ENCODE results near the gene ERBB3. TPM values are rescaled to one million over a fixed set of nuclear protein-coding genes. Genes with fewer than 3 reads are reported as not detected.

Gene ERBB3
- total RNA-seq, 1 donor from 2014 or later = 3.8 TPM

DNA sequence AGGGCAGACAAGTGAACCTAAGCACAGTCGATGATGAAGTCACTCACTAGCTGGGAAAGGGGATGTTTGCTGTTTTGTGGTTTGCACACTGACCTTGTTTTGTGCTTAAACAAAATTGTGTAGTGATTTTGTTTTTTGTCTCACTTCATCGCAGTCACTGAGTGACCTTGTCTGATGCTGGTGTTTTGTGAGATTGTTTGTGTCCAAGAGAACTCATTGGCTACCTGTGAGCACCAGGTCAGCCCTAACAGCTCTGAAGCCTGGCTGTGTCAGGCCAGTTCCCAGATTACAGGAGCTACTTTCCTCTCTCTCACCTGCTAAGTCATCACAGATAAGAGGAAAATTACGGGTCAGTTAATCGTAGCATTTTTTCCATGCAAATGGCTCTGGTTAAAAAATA lies 44.2 kb downstream of the ERBB3 start:
- H2AFZ ChIP-seq (ENCODE audit: low read depth, low read length) = no peak overlapping the region
- no peaks in the 10 kb centered on the region for H4K20me1 ChIP-seq (ENCODE audit: insufficient read depth, low read length)
- FAIRE-seq (no peak), DNase-seq (ENCODE audit: low read depth) (no peak)
- peaks cover 25% of the 10 kb centered on the region for H3K79me2 ChIP-seq (ENCODE audit: insufficient read depth, low read length)
- H3K27ac ChIP-seq (ENCODE audit: low read depth, low read length) = no peak overlapping the region
- TF ChIP-seq, protein P1, sequence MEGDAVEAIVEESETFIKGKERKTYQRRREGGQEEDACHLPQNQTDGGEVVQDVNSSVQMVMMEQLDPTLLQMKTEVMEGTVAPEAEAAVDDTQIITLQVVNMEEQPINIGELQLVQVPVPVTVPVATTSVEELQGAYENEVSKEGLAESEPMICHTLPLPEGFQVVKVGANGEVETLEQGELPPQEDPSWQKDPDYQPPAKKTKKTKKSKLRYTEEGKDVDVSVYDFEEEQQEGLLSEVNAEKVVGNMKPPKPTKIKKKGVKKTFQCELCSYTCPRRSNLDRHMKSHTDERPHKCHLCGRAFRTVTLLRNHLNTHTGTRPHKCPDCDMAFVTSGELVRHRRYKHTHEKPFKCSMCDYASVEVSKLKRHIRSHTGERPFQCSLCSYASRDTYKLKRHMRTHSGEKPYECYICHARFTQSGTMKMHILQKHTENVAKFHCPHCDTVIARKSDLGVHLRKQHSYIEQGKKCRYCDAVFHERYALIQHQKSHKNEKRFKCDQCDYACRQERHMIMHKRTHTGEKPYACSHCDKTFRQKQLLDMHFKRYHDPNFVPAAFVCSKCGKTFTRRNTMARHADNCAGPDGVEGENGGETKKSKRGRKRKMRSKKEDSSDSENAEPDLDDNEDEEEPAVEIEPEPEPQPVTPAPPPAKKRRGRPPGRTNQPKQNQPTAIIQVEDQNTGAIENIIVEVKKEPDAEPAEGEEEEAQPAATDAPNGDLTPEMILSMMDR (IDR thresholded peaks at IDR 0.05; ENCODE audit: insufficient read depth, low read depth, low read length) = no peak
- TF ChIP-seq EZH2 (IDR thresholded peaks at IDR 0.05; ENCODE audit: insufficient read depth, low read length) = no peak
- Mint-ChIP-seq H3K4me3 (ENCODE audit: unreplicated experiment) (peak overlapping the region; percentile 6), H3K27me3 (ENCODE audit: low read depth, unreplicated experiment) (no peaks in the 10 kb centered on the region), H3K27ac (ENCODE audit: unreplicated experiment) (peak overlapping the region; percentile 20), H3K4me1 (ENCODE audit: low read depth, unreplicated experiment) (peaks cover 26% of the 10 kb centered on the region), H3K36me3 (ENCODE audit: low read depth, unreplicated experiment) (peaks cover 8% of the 10 kb centered on the region), H3K9me3 (ENCODE audit: unreplicated experiment) (no peaks in the 10 kb centered on the region)
- no peaks in the 10 kb centered on the region for H3K27me3 ChIP-seq (ENCODE audit: insufficient read depth, low read length)
- H3K4me3 ChIP-seq (ENCODE audit: insufficient read depth, low read depth, low read length) = no peak overlapping the region
- no peak overlapping the region for H3K9ac ChIP-seq (ENCODE audit: low read length)
- H3K4me2 ChIP-seq (ENCODE audit: low read length) = no peak overlapping the region
- H3K36me3 ChIP-seq (ENCODE audit: insufficient read depth, low read length) = peaks cover 2% of the 10 kb centered on the region
- peaks cover 20% of the 10 kb centered on the region for H3K4me1 ChIP-seq (ENCODE audit: insufficient read depth, low read length)
- H3K9me3 ChIP-seq (ENCODE audit: insufficient read depth, low read depth, low read length) = no peaks in the 10 kb centered on the region

DNA sequence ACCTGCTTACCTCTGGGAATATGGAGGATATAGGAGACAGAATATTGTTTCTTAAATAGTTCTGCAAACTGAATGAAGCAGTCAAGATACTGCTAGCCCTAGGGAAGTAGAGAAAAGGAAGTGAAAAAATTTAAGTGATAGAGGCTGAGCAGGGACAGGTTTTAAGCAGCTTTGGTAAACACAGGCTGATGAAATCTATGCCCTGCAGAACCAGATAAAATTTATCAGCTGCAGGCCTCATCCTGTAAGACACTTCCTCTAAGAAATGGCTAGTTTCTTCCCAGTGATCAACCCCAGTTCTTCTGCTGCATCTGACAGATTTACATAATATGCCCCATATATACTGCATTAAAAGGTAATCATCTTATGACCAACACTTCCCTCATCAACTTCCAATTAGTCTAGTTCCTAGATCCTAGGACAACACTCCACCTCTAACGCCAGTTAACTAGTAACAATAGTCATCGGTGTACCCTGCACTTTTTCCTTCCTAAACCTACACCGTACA lies 46.8 kb downstream of the ERBB3 start:
- no peaks in the 10 kb centered on the region for H3K27me3 ChIP-seq (ENCODE audit: insufficient read depth, low read length)
- Mint-ChIP-seq H3K4me3 (ENCODE audit: unreplicated experiment) (peak overlapping the region; percentile 98), H3K4me1 (ENCODE audit: low read depth, unreplicated experiment) (peaks cover 22% of the 10 kb centered on the region), H3K36me3 (ENCODE audit: low read depth, unreplicated experiment) (peaks cover 2% of the 10 kb centered on the region), H3K9me3 (ENCODE audit: unreplicated experiment) (no peaks in the 10 kb centered on the region), H3K27ac (ENCODE audit: unreplicated experiment) (peak overlapping the region; percentile 48), H3K27me3 (ENCODE audit: low read depth, unreplicated experiment) (no peaks in the 10 kb centered on the region)
- no peaks in the 10 kb centered on the region for H3K9me3 ChIP-seq (ENCODE audit: insufficient read depth, low read depth, low read length)
- peak overlapping the region; percentile 59 for H3K27ac ChIP-seq (ENCODE audit: low read depth, low read length)
- TF ChIP-seq EZH2 (IDR thresholded peaks at IDR 0.05; ENCODE audit: insufficient read depth, low read length) = no peak
- TF ChIP-seq, protein P1 (IDR thresholded peaks at IDR 0.05; ENCODE audit: insufficient read depth, low read depth, low read length) = no peak
- peaks cover 10% of the 10 kb centered on the region for H3K36me3 ChIP-seq (ENCODE audit: insufficient read depth, low read length)
- H4K20me1 ChIP-seq (ENCODE audit: insufficient read depth, low read length) = peaks cover 18% of the 10 kb centered on the region
- FAIRE-seq = no peak
- peaks cover 43% of the 10 kb centered on the region for H3K79me2 ChIP-seq (ENCODE audit: insufficient read depth, low read length)
- no peak for DNase-seq (ENCODE audit: low read depth)
- peak overlapping the region; percentile 74 for H3K9ac ChIP-seq (ENCODE audit: low read length)
- H2AFZ ChIP-seq (ENCODE audit: low read depth, low read length) = no peak overlapping the region
- peak overlapping the region; percentile 66 for H3K4me3 ChIP-seq (ENCODE audit: insufficient read depth, low read depth, low read length)
- peak overlapping the region; percentile 90 for H3K4me2 ChIP-seq (ENCODE audit: low read length)
- peaks cover 13% of the 10 kb centered on the region for H3K4me1 ChIP-seq (ENCODE audit: insufficient read depth, low read length)

DNA sequence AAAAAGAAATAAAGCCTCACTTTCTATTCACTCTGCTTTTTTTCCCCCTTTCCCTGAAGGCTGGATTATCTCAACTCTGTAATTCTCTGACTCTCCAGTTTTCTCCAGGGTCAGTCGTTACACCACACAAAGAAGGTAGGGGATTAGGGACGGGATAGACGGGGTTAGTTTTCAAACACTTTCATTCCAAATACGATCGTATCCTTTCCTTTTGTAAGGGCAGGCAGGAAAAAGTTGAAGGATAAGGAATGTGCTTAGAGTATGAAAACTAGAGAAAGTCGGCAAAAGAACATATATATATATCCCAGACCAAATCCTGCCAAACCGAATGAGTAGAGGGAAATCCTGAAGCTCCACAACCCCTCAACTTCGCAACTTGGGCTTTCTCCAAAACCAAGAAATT lies 47.5 kb downstream of the ERBB3 start:
- Histone ChIP-seq H4K20me1 (ENCODE audit: insufficient read depth, low read length) (peaks cover 19% of the 10 kb centered on the region), H3K27me3 (ENCODE audit: insufficient read depth, low read length) (no peaks in the 10 kb centered on the region), H3K36me3 (ENCODE audit: insufficient read depth, low read length) (peaks cover 10% of the 10 kb centered on the region), H3K79me2 (ENCODE audit: insufficient read depth, low read length) (peaks cover 49% of the 10 kb centered on the region), H3K4me3 (ENCODE audit: insufficient read depth, low read depth, low read length) (peak overlapping the region; percentile 66), H3K9ac (ENCODE audit: low read length) (peak overlapping the region; percentile 74), H3K27ac (ENCODE audit: low read depth, low read length) (peak overlapping the region; percentile 59), H3K9me3 (ENCODE audit: insufficient read depth, low read depth, low read length) (no peaks in the 10 kb centered on the region), H3K4me1 (ENCODE audit: insufficient read depth, low read length) (peaks cover 13% of the 10 kb centered on the region), H2AFZ (ENCODE audit: low read depth, low read length) (peak overlapping the region; percentile 28), H3K4me2 (ENCODE audit: low read length) (peak overlapping the region; percentile 90)
- Mint-ChIP-seq H3K27ac (ENCODE audit: unreplicated experiment) (peak overlapping the region; percentile 97), H3K4me3 (ENCODE audit: unreplicated experiment) (peak overlapping the region; percentile 98), H3K9me3 (ENCODE audit: unreplicated experiment) (no peaks in the 10 kb centered on the region), H3K27me3 (ENCODE audit: low read depth, unreplicated experiment) (no peaks in the 10 kb centered on the region), H3K36me3 (ENCODE audit: low read depth, unreplicated experiment) (peaks cover 8% of the 10 kb centered on the region), H3K4me1 (ENCODE audit: low read depth, unreplicated experiment) (peaks cover 22% of the 10 kb centered on the region)
- TF ChIP-seq, protein P1 (IDR thresholded peaks at IDR 0.05; ENCODE audit: insufficient read depth, low read depth, low read length) = no peak
- no peak for TF ChIP-seq EZH2 (IDR thresholded peaks at IDR 0.05; ENCODE audit: insufficient read depth, low read length)
- FAIRE-seq (no peak), DNase-seq (ENCODE audit: low read depth) (no peak)
